ENCODE data around the gene GCKR. TPM values are rescaled to one million over a fixed set of nuclear protein-coding genes. Genes with fewer than 3 reads are reported as not detected.
A peak's percentile ranks its signal among the peaks of the same experiment; 100 is the strongest.

Gene GCKR
- total and polyA plus RNA-seq, 2 of the 13 experiments (the other 11 are each of a cell fraction or from before 2014, with no cell fraction given): 15.2 to 48.3 TPM

DNA sequence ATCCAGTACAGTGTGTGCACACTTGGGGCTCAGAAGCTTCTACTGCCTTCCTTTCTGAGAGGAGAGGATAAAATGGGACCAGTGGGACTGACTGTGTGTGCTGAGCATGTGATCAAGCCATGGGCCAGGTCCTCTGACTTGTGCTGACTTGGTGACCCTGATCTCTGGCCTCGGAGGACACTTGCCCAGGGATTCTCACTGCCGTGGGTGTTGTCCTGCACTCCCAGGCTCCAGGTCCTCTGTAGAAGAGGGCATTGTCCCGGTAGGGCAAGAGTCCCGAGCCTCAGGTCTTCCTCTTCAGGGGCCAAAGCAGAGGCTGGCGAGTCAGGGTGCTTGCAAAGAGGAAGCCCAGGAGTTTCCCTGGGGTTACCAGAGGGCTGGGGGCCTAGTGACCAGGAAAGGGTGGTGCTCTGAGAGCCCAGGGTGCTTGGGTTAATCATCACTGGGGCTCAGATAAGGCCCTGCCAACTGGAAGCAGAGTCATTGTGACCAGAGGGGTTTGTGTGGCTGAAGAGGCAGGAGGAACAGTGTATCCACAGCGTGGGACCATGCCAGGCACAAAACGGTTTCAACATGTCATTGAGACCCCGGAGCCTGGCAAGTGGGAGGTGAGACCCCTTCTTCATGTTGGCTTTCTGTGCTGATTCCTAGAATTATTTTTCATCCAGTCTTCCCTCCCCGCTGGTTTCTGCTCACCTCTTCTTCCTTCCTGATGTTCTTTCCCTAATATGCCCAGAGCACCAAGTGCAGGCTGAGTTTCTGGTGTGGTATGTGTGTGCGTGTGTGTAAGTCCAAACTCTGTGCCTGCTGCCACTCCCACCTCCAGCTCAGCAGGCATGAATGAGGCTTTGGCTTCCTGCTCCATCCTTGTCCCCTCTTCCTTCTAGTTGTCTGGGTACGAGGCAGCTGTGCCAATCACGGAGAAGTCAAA is at the start of gene GCKR (continued):
- TF ChIP-seq, protein P1, sequence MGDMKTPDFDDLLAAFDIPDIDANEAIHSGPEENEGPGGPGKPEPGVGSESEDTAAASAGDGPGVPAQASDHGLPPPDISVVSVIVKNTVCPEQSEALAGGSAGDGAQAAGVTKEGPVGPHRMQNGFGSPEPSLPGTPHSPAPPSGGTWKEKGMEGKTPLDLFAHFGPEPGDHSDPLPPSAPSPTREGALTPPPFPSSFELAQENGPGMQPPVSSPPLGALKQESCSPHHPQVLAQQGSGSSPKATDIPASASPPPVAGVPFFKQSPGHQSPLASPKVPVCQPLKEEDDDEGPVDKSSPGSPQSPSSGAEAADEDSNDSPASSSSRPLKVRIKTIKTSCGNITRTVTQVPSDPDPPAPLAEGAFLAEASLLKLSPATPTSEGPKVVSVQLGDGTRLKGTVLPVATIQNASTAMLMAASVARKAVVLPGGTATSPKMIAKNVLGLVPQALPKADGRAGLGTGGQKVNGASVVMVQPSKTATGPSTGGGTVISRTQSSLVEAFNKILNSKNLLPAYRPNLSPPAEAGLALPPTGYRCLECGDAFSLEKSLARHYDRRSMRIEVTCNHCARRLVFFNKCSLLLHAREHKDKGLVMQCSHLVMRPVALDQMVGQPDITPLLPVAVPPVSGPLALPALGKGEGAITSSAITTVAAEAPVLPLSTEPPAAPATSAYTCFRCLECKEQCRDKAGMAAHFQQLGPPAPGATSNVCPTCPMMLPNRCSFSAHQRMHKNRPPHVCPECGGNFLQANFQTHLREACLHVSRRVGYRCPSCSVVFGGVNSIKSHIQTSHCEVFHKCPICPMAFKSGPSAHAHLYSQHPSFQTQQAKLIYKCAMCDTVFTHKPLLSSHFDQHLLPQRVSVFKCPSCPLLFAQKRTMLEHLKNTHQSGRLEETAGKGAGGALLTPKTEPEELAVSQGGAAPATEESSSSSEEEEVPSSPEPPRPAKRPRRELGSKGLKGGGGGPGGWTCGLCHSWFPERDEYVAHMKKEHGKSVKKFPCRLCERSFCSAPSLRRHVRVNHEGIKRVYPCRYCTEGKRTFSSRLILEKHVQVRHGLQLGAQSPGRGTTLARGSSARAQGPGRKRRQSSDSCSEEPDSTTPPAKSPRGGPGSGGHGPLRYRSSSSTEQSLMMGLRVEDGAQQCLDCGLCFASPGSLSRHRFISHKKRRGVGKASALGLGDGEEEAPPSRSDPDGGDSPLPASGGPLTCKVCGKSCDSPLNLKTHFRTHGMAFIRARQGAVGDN (CRISPR knock-in tag; IDR thresholded peaks at IDR 0.05): peak; percentile 99
- no peak for TF ChIP-seq ZNF577 (CRISPR knock-in tag; IDR thresholded peaks at IDR 0.05; ENCODE audit: borderline replicate concordance, low read depth)
- TF ChIP-seq, protein P2, sequence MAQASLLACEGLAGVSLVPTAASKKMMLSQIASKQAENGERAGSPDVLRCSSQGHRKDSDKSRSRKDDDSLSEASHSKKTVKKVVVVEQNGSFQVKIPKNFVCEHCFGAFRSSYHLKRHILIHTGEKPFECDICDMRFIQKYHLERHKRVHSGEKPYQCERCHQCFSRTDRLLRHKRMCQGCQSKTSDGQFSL (CRISPR knock-in tag; IDR thresholded peaks at IDR 0.05): no peak
- no peak for TF ChIP-seq STAT5B (CRISPR knock-in tag; IDR thresholded peaks at IDR 0.05)
- TF ChIP-seq NAIF1 (CRISPR knock-in tag; IDR thresholded peaks at IDR 0.05; ENCODE audit: borderline replicate concordance): peak; percentile 76; the same call in 1 of the 2 replicates
- TF ChIP-seq, protein P3, sequence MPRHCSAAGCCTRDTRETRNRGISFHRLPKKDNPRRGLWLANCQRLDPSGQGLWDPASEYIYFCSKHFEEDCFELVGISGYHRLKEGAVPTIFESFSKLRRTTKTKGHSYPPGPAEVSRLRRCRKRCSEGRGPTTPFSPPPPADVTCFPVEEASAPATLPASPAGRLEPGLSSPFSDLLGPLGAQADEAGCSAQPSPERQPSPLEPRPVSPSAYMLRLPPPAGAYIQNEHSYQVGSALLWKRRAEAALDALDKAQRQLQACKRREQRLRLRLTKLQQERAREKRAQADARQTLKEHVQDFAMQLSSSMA (CRISPR knock-in tag; IDR thresholded peaks at IDR 0.05): peak; percentile 77; the same call in 1 of the 2 replicates
- TF ChIP-seq, protein P4, sequence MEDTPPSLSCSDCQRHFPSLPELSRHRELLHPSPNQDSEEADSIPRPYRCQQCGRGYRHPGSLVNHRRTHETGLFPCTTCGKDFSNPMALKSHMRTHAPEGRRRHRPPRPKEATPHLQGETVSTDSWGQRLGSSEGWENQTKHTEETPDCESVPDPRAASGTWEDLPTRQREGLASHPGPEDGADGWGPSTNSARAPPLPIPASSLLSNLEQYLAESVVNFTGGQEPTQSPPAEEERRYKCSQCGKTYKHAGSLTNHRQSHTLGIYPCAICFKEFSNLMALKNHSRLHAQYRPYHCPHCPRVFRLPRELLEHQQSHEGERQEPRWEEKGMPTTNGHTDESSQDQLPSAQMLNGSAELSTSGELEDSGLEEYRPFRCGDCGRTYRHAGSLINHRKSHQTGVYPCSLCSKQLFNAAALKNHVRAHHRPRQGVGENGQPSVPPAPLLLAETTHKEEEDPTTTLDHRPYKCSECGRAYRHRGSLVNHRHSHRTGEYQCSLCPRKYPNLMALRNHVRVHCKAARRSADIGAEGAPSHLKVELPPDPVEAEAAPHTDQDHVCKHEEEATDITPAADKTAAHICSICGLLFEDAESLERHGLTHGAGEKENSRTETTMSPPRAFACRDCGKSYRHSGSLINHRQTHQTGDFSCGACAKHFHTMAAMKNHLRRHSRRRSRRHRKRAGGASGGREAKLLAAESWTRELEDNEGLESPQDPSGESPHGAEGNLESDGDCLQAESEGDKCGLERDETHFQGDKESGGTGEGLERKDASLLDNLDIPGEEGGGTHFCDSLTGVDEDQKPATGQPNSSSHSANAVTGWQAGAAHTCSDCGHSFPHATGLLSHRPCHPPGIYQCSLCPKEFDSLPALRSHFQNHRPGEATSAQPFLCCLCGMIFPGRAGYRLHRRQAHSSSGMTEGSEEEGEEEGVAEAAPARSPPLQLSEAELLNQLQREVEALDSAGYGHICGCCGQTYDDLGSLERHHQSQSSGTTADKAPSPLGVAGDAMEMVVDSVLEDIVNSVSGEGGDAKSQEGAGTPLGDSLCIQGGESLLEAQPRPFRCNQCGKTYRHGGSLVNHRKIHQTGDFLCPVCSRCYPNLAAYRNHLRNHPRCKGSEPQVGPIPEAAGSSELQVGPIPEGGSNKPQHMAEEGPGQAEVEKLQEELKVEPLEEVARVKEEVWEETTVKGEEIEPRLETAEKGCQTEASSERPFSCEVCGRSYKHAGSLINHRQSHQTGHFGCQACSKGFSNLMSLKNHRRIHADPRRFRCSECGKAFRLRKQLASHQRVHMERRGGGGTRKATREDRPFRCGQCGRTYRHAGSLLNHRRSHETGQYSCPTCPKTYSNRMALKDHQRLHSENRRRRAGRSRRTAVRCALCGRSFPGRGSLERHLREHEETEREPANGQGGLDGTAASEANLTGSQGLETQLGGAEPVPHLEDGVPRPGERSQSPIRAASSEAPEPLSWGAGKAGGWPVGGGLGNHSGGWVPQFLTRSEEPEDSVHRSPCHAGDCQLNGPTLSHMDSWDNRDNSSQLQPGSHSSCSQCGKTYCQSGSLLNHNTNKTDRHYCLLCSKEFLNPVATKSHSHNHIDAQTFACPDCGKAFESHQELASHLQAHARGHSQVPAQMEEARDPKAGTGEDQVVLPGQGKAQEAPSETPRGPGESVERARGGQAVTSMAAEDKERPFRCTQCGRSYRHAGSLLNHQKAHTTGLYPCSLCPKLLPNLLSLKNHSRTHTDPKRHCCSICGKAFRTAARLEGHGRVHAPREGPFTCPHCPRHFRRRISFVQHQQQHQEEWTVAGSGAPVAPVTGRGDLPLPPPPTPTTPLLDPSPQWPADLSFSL (CRISPR knock-in tag; IDR thresholded peaks at IDR 0.05): no peak; the same call in 1 of the 2 replicates
- TF ChIP-seq ZFAT (CRISPR knock-in tag; conservative IDR thresholded peaks at IDR 0.05): no peak
- TF ChIP-seq NFE2L2 (IDR thresholded peaks at IDR 0.05; ENCODE audit: low read length): peak; percentile 50
- TF ChIP-seq HCFC1 (IDR thresholded peaks at IDR 0.05; ENCODE audit: low read depth, low read length): no peak
- TF ChIP-seq, protein P5, sequence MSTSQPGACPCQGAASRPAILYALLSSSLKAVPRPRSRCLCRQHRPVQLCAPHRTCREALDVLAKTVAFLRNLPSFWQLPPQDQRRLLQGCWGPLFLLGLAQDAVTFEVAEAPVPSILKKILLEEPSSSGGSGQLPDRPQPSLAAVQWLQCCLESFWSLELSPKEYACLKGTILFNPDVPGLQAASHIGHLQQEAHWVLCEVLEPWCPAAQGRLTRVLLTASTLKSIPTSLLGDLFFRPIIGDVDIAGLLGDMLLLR (CRISPR knock-in tag; IDR thresholded peaks at IDR 0.05): peak; percentile 63; the same call in 1 of the 2 replicates
- TF ChIP-seq RFX3 (CRISPR knock-in tag; IDR thresholded peaks at IDR 0.05): no peak
- peak; percentile 84 for TF ChIP-seq MEF2D (CRISPR knock-in tag; IDR thresholded peaks at IDR 0.05)

Measured in HepG2 (cell line).